ENCODE measurements around the gene TATDN2. TPM values are rescaled to one million over a fixed set of nuclear protein-coding genes. Genes with fewer than 3 reads are reported as not detected.

TATDN2 gene
- total RNA-seq, 1 donor from 2014 or later = 34.5 TPM

GRCh38 chr3:10213156-10213792 is 35.0 kb upstream of the TATDN2 start:
- Mint-ChIP-seq H3K27ac (no peak overlapping the region), H3K4me1 (ENCODE audit: low read depth) (no peaks in the 10 kb centered on the region), H3K9me3 (ENCODE audit: low read depth) (peaks cover 6% of the 10 kb centered on the region), H3K36me3 (ENCODE audit: insufficient read depth) (no peaks in the 10 kb centered on the region), H3K27me3 (no peaks in the 10 kb centered on the region), H3K4me3 (ENCODE audit: low read depth) (no peak overlapping the region)
- no peak for DNase-seq (ENCODE audit: low spot score, unreplicated experiment)
- no peak for TF ChIP-seq CTCF (IDR thresholded peaks at IDR 0.05; ENCODE audit: unreplicated experiment)

GRCh38 chr3:10215578-10216368 is 32.5 kb upstream of the TATDN2 start:
- Mint-ChIP-seq H3K36me3 (ENCODE audit: insufficient read depth) (no peaks in the 10 kb centered on the region), H3K4me3 (ENCODE audit: low read depth) (no peak overlapping the region), H3K27me3 (no peaks in the 10 kb centered on the region), H3K4me1 (ENCODE audit: low read depth) (no peaks in the 10 kb centered on the region), H3K9me3 (ENCODE audit: low read depth) (peaks cover 6% of the 10 kb centered on the region), H3K27ac (no peak overlapping the region)
- no peak for TF ChIP-seq CTCF (IDR thresholded peaks at IDR 0.05; ENCODE audit: unreplicated experiment)
- DNase-seq (ENCODE audit: low spot score, unreplicated experiment) = no peak

- no peaks in the 10 kb centered on the region for H3K36me3 Mint-ChIP-seq (ENCODE audit: insufficient read depth)
These were observed 30.9 kb upstream of the TATDN2 start for GRCh38 chr3:10217359-10217758.

GRCh38 chr3:10219737-10220136 is 28.5 kb upstream of the TATDN2 start:
- Mint-ChIP-seq H3K36me3 (ENCODE audit: insufficient read depth) (no peaks in the 10 kb centered on the region), H3K9me3 (ENCODE audit: low read depth) (peaks cover 6% of the 10 kb centered on the region), H3K4me1 (ENCODE audit: low read depth) (peaks cover 1% of the 10 kb centered on the region), H3K27me3 (no peaks in the 10 kb centered on the region), H3K27ac (no peak overlapping the region), H3K4me3 (ENCODE audit: low read depth) (no peak overlapping the region)
- no peak for TF ChIP-seq CTCF (IDR thresholded peaks at IDR 0.05; ENCODE audit: unreplicated experiment)
- no peak for DNase-seq (ENCODE audit: low spot score, unreplicated experiment)

More at GRCh38 chr3:10217359-10217758, 30.9 kb upstream of the TATDN2 start:
- TF ChIP-seq CTCF (IDR thresholded peaks at IDR 0.05; ENCODE audit: unreplicated experiment) = no peak
- Mint-ChIP-seq H3K27me3 (no peaks in the 10 kb centered on the region), H3K4me3 (ENCODE audit: low read depth) (no peak overlapping the region), H3K9me3 (ENCODE audit: low read depth) (peaks cover 6% of the 10 kb centered on the region), H3K4me1 (ENCODE audit: low read depth) (no peaks in the 10 kb centered on the region), H3K27ac (no peak overlapping the region)
- DNase-seq (ENCODE audit: low spot score, unreplicated experiment) = no peak

GRCh38 chr3:10223676-10224639 is 24.3 kb upstream of the TATDN2 start:
- no peak overlapping the region for H3K27ac Mint-ChIP-seq

More at GRCh38 chr3:10223676-10224639, 24.3 kb upstream of the TATDN2 start:
- Mint-ChIP-seq H3K27me3 (no peaks in the 10 kb centered on the region), H3K36me3 (ENCODE audit: insufficient read depth) (no peaks in the 10 kb centered on the region), H3K4me1 (ENCODE audit: low read depth) (peaks cover 2% of the 10 kb centered on the region), H3K9me3 (ENCODE audit: low read depth) (no peaks in the 10 kb centered on the region), H3K4me3 (ENCODE audit: low read depth) (no peak overlapping the region)
- no peak for DNase-seq (ENCODE audit: low spot score, unreplicated experiment)
- TF ChIP-seq CTCF (IDR thresholded peaks at IDR 0.05; ENCODE audit: unreplicated experiment) = no peak

Data from progenitor cell of endocrine pancreas (in vitro differentiated cells).